IMR-90 (cell line): Measurements from ENCODE around the gene TUSC1. TPM values are rescaled to one million over a fixed set of nuclear protein-coding genes. Genes with fewer than 3 reads are reported as not detected.
A peak's percentile ranks its signal among the peaks of the same experiment; 100 is the strongest.

Source experiments
- ATAC-seq: fragments of 200-7000 bp; cut with Tn5 transposase; 2 replicates; pipeline ENCODE4 v1.9.1; 2020; ENCODE audit warnings: low read depth, mild to moderate bottlenecking, moderate library complexity
- BruUV-seq: library from RNA; stranded (reverse); fragments of 400-500 nt; replicated peaks from 2 replicates; lab custom pipeline; 2021; lab: Mats Ljungman, UMichigan
- CTCF ChIA-PET: fragments of 300-600 bp; formaldehyde crosslinking; extraction: SDS; loops from one replicate; lab custom pipeline; 2021; ENCODE audit warnings: antibody characterized with exemption; lab: Yijun Ruan, JAX
- POLR2A ChIA-PET: fragments of 300-600 bp; sonication (Branson Sonifier 250); formaldehyde crosslinking; loops from one replicate; lab custom pipeline; 2022; ENCODE audit warnings: antibody characterized with exemption; ENCODE audit not compliant: unreplicated experiment; lab: Charles Lee
- DNase-seq: peaks from one replicate; pipeline ENCODE4 v3.0.0; 2013
- H2AFZ ChIP-seq: replicated peaks from 2 replicates; pipeline ENCODE3; 2013; ENCODE audit warnings: low read length, mild to moderate bottlenecking; ENCODE audit not compliant: poor library complexity
- H2AK5ac ChIP-seq: 2 replicates; pipeline ENCODE4 v1.6.1; 2013; ENCODE audit warnings: low read depth, low read length, inconsistent platforms
- H2AK9ac ChIP-seq: replicated peaks from 2 replicates; pipeline ENCODE3; 2013; ENCODE audit warnings: mild to moderate bottlenecking, low read depth, low read length, moderate library complexity; ENCODE audit not compliant: poor library complexity
- H2BK120ac ChIP-seq: 2 replicates; pipeline ENCODE4 v1.6.1; 2013; ENCODE audit warnings: low read depth, low read length, inconsistent platforms
- H2BK15ac ChIP-seq: 3 replicates; pipeline ENCODE4 v1.6.1; 2013; ENCODE audit warnings: low read depth, low read length, inconsistent platforms
- H2BK20ac ChIP-seq: 2 replicates; pipeline ENCODE4 v1.6.1; 2013; ENCODE audit warnings: low read depth, mild to moderate bottlenecking, inconsistent platforms, low read length, moderate library complexity
- H2BK5ac ChIP-seq: 2 replicates; pipeline ENCODE4 v1.6.1; 2013; ENCODE audit warnings: mild to moderate bottlenecking, low read depth, low read length, inconsistent platforms; ENCODE audit not compliant: poor library complexity, severe bottlenecking
- H3K14ac ChIP-seq: replicated peaks from 2 replicates; pipeline ENCODE4 v1.6.1; 2013; ENCODE audit warnings: low read depth, low read length, inconsistent platforms
- H3K18ac ChIP-seq: 2 replicates; pipeline ENCODE4 v1.6.1; 2013; ENCODE audit warnings: low read depth, low read length, control low read depth
- H3K23ac ChIP-seq: 2 replicates; pipeline ENCODE4 v1.6.1; 2013; ENCODE audit warnings: low read depth, low read length, inconsistent platforms
- H3K27ac ChIP-seq: 2 replicates; pipeline ENCODE4 v1.5.1; 2013; ENCODE audit warnings: mild to moderate bottlenecking, control low read depth, low read length; ENCODE audit not compliant: insufficient read depth
- H3K27me3 ChIP-seq: 2 replicates; pipeline ENCODE4 v1.6.1; 2013; ENCODE audit warnings: low read length; ENCODE audit not compliant: control insufficient read depth, insufficient read depth
- H3K36me3 ChIP-seq: 2 replicates; pipeline ENCODE4 v1.6.1; 2013; ENCODE audit warnings: low read length, mixed read lengths; ENCODE audit not compliant: control insufficient read depth, insufficient read depth
- H3K4ac ChIP-seq: 2 replicates; pipeline ENCODE4 v1.6.1; 2013; ENCODE audit warnings: low read depth, low read length, inconsistent platforms
- H3K4me1 ChIP-seq: 2 replicates; pipeline ENCODE4 v1.6.1; 2013; ENCODE audit warnings: low read length, mixed read lengths; ENCODE audit not compliant: control insufficient read depth, insufficient read depth
- H3K4me2 ChIP-seq: 2 replicates; pipeline ENCODE4 v1.6.1; 2013; ENCODE audit warnings: low read depth, mild to moderate bottlenecking, control low read depth, low read length, moderate library complexity
- H3K4me3 ChIP-seq: 2 replicates; pipeline ENCODE4 v1.5.1; 2013; ENCODE audit warnings: low read depth, mild to moderate bottlenecking, control low read depth, low read length, moderate library complexity; ENCODE audit not compliant: insufficient read depth
- H3K56ac ChIP-seq: 2 replicates; pipeline ENCODE4 v1.6.1; 2013; ENCODE audit warnings: low read length, inconsistent platforms; ENCODE audit not compliant: insufficient read depth; ENCODE audit errors: extremely low read depth
- H3K79me1 ChIP-seq, 2 experiments: 2 replicates each; pipeline ENCODE4 v1.6.1; 2013; ENCODE audit warnings: low read length in 2 of 2, inconsistent platforms in 1 of 2, low read depth in 1 of 2
- H3K9ac ChIP-seq: 2 replicates; pipeline ENCODE4 v1.6.1; 2013; ENCODE audit warnings: low read depth, low read length, control low read depth
- H3K9me1 ChIP-seq: 2 replicates; pipeline ENCODE4 v1.6.1; 2013; ENCODE audit warnings: low read length, inconsistent platforms; ENCODE audit not compliant: insufficient read depth
- H3K9me3 ChIP-seq: 2 replicates; pipeline ENCODE4 v1.6.1; 2013; ENCODE audit warnings: low read length; ENCODE audit not compliant: control insufficient read depth, insufficient read depth
- H4K20me1 ChIP-seq: 2 replicates; pipeline ENCODE4 v1.6.1; 2013; ENCODE audit warnings: low read length, inconsistent platforms; ENCODE audit not compliant: insufficient read depth
- H4K5ac ChIP-seq: 2 replicates; pipeline ENCODE4 v1.6.1; 2013; ENCODE audit warnings: mild to moderate bottlenecking, low read depth, low read length, control low read depth
- H4K8ac ChIP-seq, 2 experiments: 2 replicates each; pipeline ENCODE4 v1.6.1; 2013; ENCODE audit warnings: low read depth in 2 of 2, low read length in 2 of 2, control low read depth in 1 of 2, inconsistent platforms in 1 of 2
- H4K91ac ChIP-seq: 2 replicates; pipeline ENCODE4 v1.6.1; 2013; ENCODE audit warnings: low read depth, low read length, inconsistent platforms; ENCODE audit not compliant: insufficient read depth
- BHLHE40 ChIP-seq: fragments of 150-350 bp; IDR thresholded peaks from 2 replicates; pipeline ENCODE4 v1.6.1; 2016; ENCODE audit warnings: mild to moderate bottlenecking, low read depth, low read length
- CEBPB ChIP-seq: IDR thresholded peaks from 2 replicates; pipeline ENCODE4 v1.6.1; 2012; ENCODE audit warnings: low read depth, low read length, improper control_type of control experiment
- CHD1 ChIP-seq: IDR thresholded peaks from 2 replicates; pipeline ENCODE4 v1.6.1; 2012; ENCODE audit warnings: low read depth, low read length, improper control_type of control experiment
- CTCF ChIP-seq: conservative IDR thresholded peaks from 2 replicates; pipeline ENCODE4 v1.5.1; 2012; ENCODE audit warnings: mild to moderate bottlenecking, low read depth, low read length, improper control_type of control experiment
- MAFK ChIP-seq: IDR thresholded peaks from 2 replicates; pipeline ENCODE4 v1.6.1; 2012; ENCODE audit warnings: low read depth, low read length, improper control_type of control experiment
- MAZ ChIP-seq: IDR thresholded peaks from 2 replicates; pipeline ENCODE4 v1.6.1; 2012; ENCODE audit warnings: low read depth, mild to moderate bottlenecking, low read length, improper control_type of control experiment, moderate library complexity, borderline replicate concordance
- MXI1 ChIP-seq: IDR thresholded peaks from 2 replicates; pipeline ENCODE4 v1.6.1; 2012; ENCODE audit warnings: low read depth, mild to moderate bottlenecking, low read length, moderate library complexity, borderline replicate concordance
- NFE2L2 ChIP-seq: fragments of 150-350 bp; IDR thresholded peaks from 2 replicates; pipeline ENCODE4 v1.6.1; 2016; ENCODE audit warnings: low read depth, mild to moderate bottlenecking, low read length
- RAD21 ChIP-seq: IDR thresholded peaks from 2 replicates; pipeline ENCODE4 v1.6.1; 2012; ENCODE audit warnings: low read length, improper control_type of control experiment
- RCOR1 ChIP-seq: IDR thresholded peaks from 2 replicates; pipeline ENCODE4 v1.6.1; 2012; ENCODE audit warnings: mild to moderate bottlenecking, low read length, improper control_type of control experiment; ENCODE audit not compliant: insufficient replicate concordance
- RFX5 ChIP-seq: IDR thresholded peaks from 2 replicates; pipeline ENCODE4 v1.8.0; 2012; ENCODE audit warnings: low read depth, mild to moderate bottlenecking, low read length, moderate library complexity
- SMC3 ChIP-seq: fragments of 150-350 bp; IDR thresholded peaks from 2 replicates; pipeline ENCODE4 v1.6.1; 2016; ENCODE audit warnings: low read depth, mild to moderate bottlenecking, antibody characterized with exemption, low read length, moderate library complexity
- dilution Hi-C: fragments of 300-500 bp; cut with HindIII; formaldehyde crosslinking; loops from one replicate; pipeline ENCODE4 v1.14.3; 2018; ENCODE audit warnings: low sequenced_read_pairs; ENCODE audit not compliant: unreplicated experiment
- in situ Hi-C: fragments of 300-500 bp; cut with MboI; formaldehyde crosslinking; loops from 3 replicates; pipeline ENCODE4 v1.14.3; 2019; ENCODE audit warnings: low sequenced_read_pairs, inconsistent platforms, mixed read lengths
- intact Hi-C: fragments of 100-400 bp; cut with micrococcal nuclease; formaldehyde crosslinking; loops from 2 replicates; pipeline ENCODE4 v1.10.0; 2022
- polyA plus RNA-seq, 3 experiments: library from polyadenylated mRNA; depleted of rRNA; stranded (reverse); fragments of >200 nt; gene quantifications; 2 replicates each; pipeline ENCODE4 v1.2.3, GENCODE V29; 2012; ENCODE audit warnings: low replicate concordance in 1 of 3
- total RNA-seq: library from RNA; depleted of rRNA; stranded (reverse); fragments of >200 nt; gene quantifications from 2 replicates; pipeline ENCODE4 v1.2.3, GENCODE V29; 2012
- TF ChIP-seq, protein P1 (sequence below): fragments of 150-350 bp; IDR thresholded peaks from 2 replicates; pipeline ENCODE4 v1.6.1; 2016; ENCODE audit warnings: low read depth, mild to moderate bottlenecking, low read length, moderate library complexity, borderline replicate concordance
- TF ChIP-seq, protein P2 (sequence below): fragments of 150-350 bp; IDR thresholded peaks from 2 replicates; pipeline ENCODE4 v1.6.1; 2017; ENCODE audit warnings: mild to moderate bottlenecking, antibody characterized with exemption, low read length, low read depth

Gene TUSC1
- total and polyA plus RNA-seq, 2 of the 4 experiments (the other 2 are of a cell fraction): 2.0 to 4.4 TPM

DNA sequence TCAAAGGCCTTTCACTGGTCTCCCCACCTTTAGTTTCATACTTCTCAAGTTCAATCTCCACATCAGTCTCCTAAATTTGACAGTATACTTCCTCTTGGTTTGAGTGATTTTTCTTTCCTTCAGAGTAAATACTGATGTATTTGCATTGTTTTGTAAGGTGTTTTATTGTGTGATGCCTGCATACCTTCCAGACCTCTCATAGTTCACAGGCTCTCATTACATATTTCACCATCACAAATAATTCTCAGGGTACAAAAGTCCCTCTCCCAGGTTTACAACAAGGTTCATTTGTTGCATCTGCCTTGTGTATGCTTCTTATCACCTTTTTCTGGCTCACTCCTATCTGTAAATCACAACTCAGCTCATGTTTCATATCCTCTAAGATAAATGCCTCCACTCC is 22.2 kb upstream of the TUSC1 start:
- Histone ChIP-seq H2BK20ac (peak overlapping the region; percentile 71; the same call in 1 of the 2 replicates), H4K91ac (no peak overlapping the region), H3K4ac (peak overlapping the region; percentile 52; the same call in 1 of the 2 replicates), H2BK5ac (peak overlapping the region; percentile 2), H2BK120ac (peak overlapping the region; percentile 68; the same call in 1 of the 2 replicates), H2BK15ac (no peak overlapping the region; the same call in 2 of the 3 replicates), H2AK9ac (no peak overlapping the region), H3K79me1 (no peaks in the 10 kb centered on the region), H3K27me3 (no peaks in the 10 kb centered on the region), H3K36me3 (no peaks in the 10 kb centered on the region), H3K18ac (peak overlapping the region; percentile 81; the same call in 1 of the 2 replicates), H4K5ac (peak overlapping the region; percentile 70; the same call in 1 of the 2 replicates), H3K23ac (peak overlapping the region; percentile 71; the same call in 1 of the 2 replicates), H3K9me3 (no peaks in the 10 kb centered on the region), H3K9ac (no peak overlapping the region), H3K9me1 (no peaks in the 10 kb centered on the region; the same call in 1 of the 2 replicates), H2AFZ (no peak overlapping the region), H3K27ac (no peak overlapping the region), H4K20me1 (no peaks in the 10 kb centered on the region), H2AK5ac (no peak overlapping the region), H3K56ac (no peak overlapping the region), H3K4me3 (no peak overlapping the region), H3K4me2 (no peak overlapping the region; the same call in 1 of the 2 replicates), H3K4me1 (peaks cover 3% of the 10 kb centered on the region; the same call in 1 of the 2 replicates), H3K14ac (no peak overlapping the region), H4K8ac (no peak overlapping the region)
- dilution Hi-C loops (no loop called here), intact Hi-C loops (no loop called here), in situ Hi-C loops (no loop called here)
- ChIA-PET CTCF (no interaction called here), POLR2A (no interaction called here)
- ATAC-seq (no peak), DNase-seq (no peak)
- no peak for TF ChIP-seq CTCF
- TF ChIP-seq, protein P1, sequence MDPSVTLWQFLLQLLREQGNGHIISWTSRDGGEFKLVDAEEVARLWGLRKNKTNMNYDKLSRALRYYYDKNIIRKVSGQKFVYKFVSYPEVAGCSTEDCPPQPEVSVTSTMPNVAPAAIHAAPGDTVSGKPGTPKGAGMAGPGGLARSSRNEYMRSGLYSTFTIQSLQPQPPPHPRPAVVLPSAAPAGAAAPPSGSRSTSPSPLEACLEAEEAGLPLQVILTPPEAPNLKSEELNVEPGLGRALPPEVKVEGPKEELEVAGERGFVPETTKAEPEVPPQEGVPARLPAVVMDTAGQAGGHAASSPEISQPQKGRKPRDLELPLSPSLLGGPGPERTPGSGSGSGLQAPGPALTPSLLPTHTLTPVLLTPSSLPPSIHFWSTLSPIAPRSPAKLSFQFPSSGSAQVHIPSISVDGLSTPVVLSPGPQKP: no peak
- TF ChIP-seq MAZ: no peak
- TF ChIP-seq RFX5: no peak
- no peak for TF ChIP-seq BHLHE40
- TF ChIP-seq CHD1: no peak
- no peak for TF ChIP-seq SMC3
- TF ChIP-seq NFE2L2: no peak
- TF ChIP-seq MAFK: no peak
- TF ChIP-seq RCOR1: no peak
- no peak for TF ChIP-seq RAD21
- TF ChIP-seq CEBPB: no peak
- no peak for TF ChIP-seq MXI1
- TF ChIP-seq, protein P2, sequence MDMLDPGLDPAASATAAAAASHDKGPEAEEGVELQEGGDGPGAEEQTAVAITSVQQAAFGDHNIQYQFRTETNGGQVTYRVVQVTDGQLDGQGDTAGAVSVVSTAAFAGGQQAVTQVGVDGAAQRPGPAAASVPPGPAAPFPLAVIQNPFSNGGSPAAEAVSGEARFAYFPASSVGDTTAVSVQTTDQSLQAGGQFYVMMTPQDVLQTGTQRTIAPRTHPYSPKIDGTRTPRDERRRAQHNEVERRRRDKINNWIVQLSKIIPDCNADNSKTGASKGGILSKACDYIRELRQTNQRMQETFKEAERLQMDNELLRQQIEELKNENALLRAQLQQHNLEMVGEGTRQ: no peak
- no TSS peak for BruUV-seq
